Adrenal gland (tissue), 5 donors: ENCODE results near the gene KCNT2.
A peak's percentile ranks its signal among the peaks of the same experiment; 100 is the strongest.

Experiments
- POLR2A ChIP-seq, 2 donors: fragments of 450-650 bp; IDR thresholded peaks; one replicate each; pipeline ENCODE4 v1.6.1; 2017; ENCODE audit warnings: antibody characterized with exemption in 2 of 2, mild to moderate bottlenecking in 2 of 2, moderate library complexity in 1 of 2
- TF ChIP-seq, protein P1 (sequence below), 6 experiments: fragments of 450-650 bp in 4 of 6; fragments of 200-600 bp in 2 of 6; sonication (generic) in 1 of 6; IDR thresholded peaks; 1 replicate in 5 of 6; 2 replicates in 1 of 6; pipeline versions ENCODE4 v1.5.1 to v1.8.0; 2016 to 2021; ENCODE audit warnings: antibody characterized with exemption in 6 of 6, mild to moderate bottlenecking in 2 of 6, moderate library complexity in 1 of 6
- donor health status: DM: no; HTN: no; CAD: no.

DNA sequence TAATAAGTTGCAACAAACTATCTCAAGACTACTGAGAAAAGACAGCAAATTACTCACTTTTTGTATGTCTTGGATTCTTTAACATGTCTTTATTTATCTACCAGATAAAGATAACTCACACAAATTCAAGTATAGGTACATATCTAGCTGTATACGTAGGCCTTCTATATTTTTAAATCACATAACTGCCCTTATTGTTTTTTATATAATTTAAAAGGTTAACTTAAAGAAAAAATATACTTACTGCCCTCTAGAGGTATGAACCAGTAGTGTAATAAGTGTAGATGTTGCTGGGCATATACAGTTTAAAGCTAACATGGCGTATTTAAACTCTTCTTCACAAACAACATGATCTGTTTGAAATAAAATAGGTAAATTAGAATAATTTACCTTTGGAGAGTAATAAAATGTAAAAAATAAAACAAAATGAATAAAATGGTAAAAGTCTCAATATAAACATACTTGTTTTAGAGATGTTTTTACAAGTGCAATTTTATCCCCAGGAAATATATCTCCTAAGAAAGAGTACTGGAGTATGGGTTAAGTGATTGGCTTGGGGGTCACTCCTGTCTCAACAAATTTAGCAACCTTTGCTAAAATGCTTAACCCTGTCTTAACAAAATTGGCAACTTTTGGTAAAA, 235.2 kb downstream of the KCNT2 start:
- TF ChIP-seq, protein P1, sequence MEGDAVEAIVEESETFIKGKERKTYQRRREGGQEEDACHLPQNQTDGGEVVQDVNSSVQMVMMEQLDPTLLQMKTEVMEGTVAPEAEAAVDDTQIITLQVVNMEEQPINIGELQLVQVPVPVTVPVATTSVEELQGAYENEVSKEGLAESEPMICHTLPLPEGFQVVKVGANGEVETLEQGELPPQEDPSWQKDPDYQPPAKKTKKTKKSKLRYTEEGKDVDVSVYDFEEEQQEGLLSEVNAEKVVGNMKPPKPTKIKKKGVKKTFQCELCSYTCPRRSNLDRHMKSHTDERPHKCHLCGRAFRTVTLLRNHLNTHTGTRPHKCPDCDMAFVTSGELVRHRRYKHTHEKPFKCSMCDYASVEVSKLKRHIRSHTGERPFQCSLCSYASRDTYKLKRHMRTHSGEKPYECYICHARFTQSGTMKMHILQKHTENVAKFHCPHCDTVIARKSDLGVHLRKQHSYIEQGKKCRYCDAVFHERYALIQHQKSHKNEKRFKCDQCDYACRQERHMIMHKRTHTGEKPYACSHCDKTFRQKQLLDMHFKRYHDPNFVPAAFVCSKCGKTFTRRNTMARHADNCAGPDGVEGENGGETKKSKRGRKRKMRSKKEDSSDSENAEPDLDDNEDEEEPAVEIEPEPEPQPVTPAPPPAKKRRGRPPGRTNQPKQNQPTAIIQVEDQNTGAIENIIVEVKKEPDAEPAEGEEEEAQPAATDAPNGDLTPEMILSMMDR (IDR thresholded peaks at IDR 0.05) = peak in 4 of 6 experiments; percentile 4 to 50 (median 32)
- TF ChIP-seq POLR2A (IDR thresholded peaks at IDR 0.05) = no peak
